ENCODE results near the gene CIITA.

CIITA gene

GRCh38 chr16:10870808-10871156 lies 6.2 kb upstream of the CIITA start:
- H3K9me3 ChIP-seq (ENCODE audit: control extremely low read depth in 1 of 5, control insufficient read depth in 4 of 5, insufficient read depth in 2 of 5, low read depth in 1 of 5, low read length in 4 of 5), result no peaks in the 10 kb centered on the region
- peaks cover 29 to 93% (median 72%) of the 10 kb centered on the region in 4 experiments for H3K4me1 ChIP-seq (ENCODE audit: control extremely low read depth in 1 of 4, control insufficient read depth in 4 of 4, insufficient read depth in 4 of 4, low read length in 3 of 4)
- POLR2A ChIA-PET, result interaction anchor here (0.5 to 1.4 kb wide), 3 partner anchors 16 to 50 kb away, joined by 3 to 5 read pairs (median 3); no protein-coding TSS in a partner anchor
- WGBS (ENCODE audit: insufficient coverage), result 81% methylated on average over 5 of the region's 5 CpGs
- CTCF ChIA-PET, result interaction anchor here (1.4 kb wide), 1 partner anchor 48 kb away, joined by 7 read pairs; no protein-coding TSS in a partner anchor
- peak overlapping the region in 3 of 7 experiments; percentile 2 to 11 (median 5) for H3K4me3 ChIP-seq (ENCODE audit: control insufficient read depth in 1 of 7, extremely low read depth in 1 of 7, insufficient read depth in 4 of 7, low read depth in 2 of 7, low read length in 6 of 7)
- no peaks in the 10 kb centered on the region for H3K27me3 ChIP-seq (replicated peaks in 2 of 5; ENCODE audit: control insufficient read depth in 4 of 5, insufficient read depth in 5 of 5, low read length in 4 of 5)
- no peaks in the 10 kb centered on the region for H3K36me3 ChIP-seq (ENCODE audit: control insufficient read depth in 4 of 4, insufficient read depth in 4 of 4, low read length in 3 of 4)
- H3K27ac ChIP-seq (ENCODE audit: insufficient read depth in 1 of 2, low read depth in 1 of 2, low read length in 2 of 2, poor library complexity in 1 of 2, severe bottlenecking in 2 of 2), result peak overlapping the region in 1 of 2 experiments; percentile 40
- no peak for DNase-seq

- Histone ChIP-seq H3K4me3 (ENCODE audit: control insufficient read depth in 1 of 7, extremely low read depth in 1 of 7, insufficient read depth in 4 of 7, low read depth in 2 of 7, low read length in 6 of 7) (peak overlapping the region in 3 of 7 experiments; percentile 2 to 44 (median 5)), H3K27me3 (replicated peaks in 2 of 5; ENCODE audit: control insufficient read depth in 4 of 5, insufficient read depth in 5 of 5, low read length in 4 of 5) (no peaks in the 10 kb centered on the region), H3K36me3 (ENCODE audit: control insufficient read depth in 4 of 4, insufficient read depth in 4 of 4, low read length in 3 of 4) (no peaks in the 10 kb centered on the region), H3K4me1 (ENCODE audit: control extremely low read depth in 1 of 4, control insufficient read depth in 4 of 4, insufficient read depth in 4 of 4, low read length in 3 of 4) (peaks cover 30 to 93% (median 73%) of the 10 kb centered on the region in 4 experiments), H3K9me3 (ENCODE audit: control extremely low read depth in 1 of 5, control insufficient read depth in 4 of 5, insufficient read depth in 2 of 5, low read depth in 1 of 5, low read length in 4 of 5) (no peaks in the 10 kb centered on the region), H3K27ac (ENCODE audit: insufficient read depth in 1 of 2, low read depth in 1 of 2, low read length in 2 of 2, poor library complexity in 1 of 2, severe bottlenecking in 2 of 2) (peak overlapping the region; percentile 59 to 77)
- 15% methylated on average over 8 of the region's 10 CpGs for WGBS (ENCODE audit: insufficient coverage)
- peak; percentile 74 to 96 (median 94) for DNase-seq
- ChIA-PET POLR2A (interaction anchor here (0.5 to 1.4 kb wide), 3 partner anchors 16 to 50 kb away, joined by 3 to 5 read pairs (median 3); no protein-coding TSS in a partner anchor), CTCF (interaction anchor here (0.5 to 1.3 kb wide), 4 partner anchors 13 to 135 kb away, joined by 3 to 6 read pairs (median 3); no protein-coding TSS in a partner anchor)
Observed at GRCh38 chr16:10871157-10871991, 5.6 kb upstream of the CIITA start.

GRCh38 chr16:10876315-10876714 lies 687 bp upstream of the CIITA start:
- WGBS (ENCODE audit: insufficient coverage), result no CpG with 5 or more reads among the region's 2 CpGs
- ChIA-PET POLR2A (no interaction called here), CTCF (interaction anchor here (0.7 to 4.3 kb wide), 7 partner anchors 8 to 56 kb away, joined by 3 to 28 read pairs (median 3); no protein-coding TSS in a partner anchor)
- Histone ChIP-seq H3K36me3 (ENCODE audit: control insufficient read depth in 4 of 4, insufficient read depth in 4 of 4, low read length in 3 of 4) (peaks cover 0 to 8% (median 0%) of the 10 kb centered on the region in 4 experiments), H3K4me3 (ENCODE audit: control insufficient read depth in 1 of 7, extremely low read depth in 1 of 7, insufficient read depth in 4 of 7, low read depth in 2 of 7, low read length in 6 of 7) (peak overlapping the region in 5 of 7 experiments; percentile 78 to 95 (median 87)), H3K9me3 (ENCODE audit: control extremely low read depth in 1 of 5, control insufficient read depth in 4 of 5, insufficient read depth in 2 of 5, low read depth in 1 of 5, low read length in 4 of 5) (no peaks in the 10 kb centered on the region), H3K27me3 (replicated peaks in 2 of 5; ENCODE audit: control insufficient read depth in 4 of 5, insufficient read depth in 5 of 5, low read length in 4 of 5) (no peaks in the 10 kb centered on the region), H3K27ac (ENCODE audit: insufficient read depth in 1 of 2, low read depth in 1 of 2, low read length in 2 of 2, poor library complexity in 1 of 2, severe bottlenecking in 2 of 2) (peak overlapping the region in 1 of 2 experiments; percentile 51), H3K4me1 (ENCODE audit: control extremely low read depth in 1 of 4, control insufficient read depth in 4 of 4, insufficient read depth in 4 of 4, low read length in 3 of 4) (peaks cover 17 to 85% (median 67%) of the 10 kb centered on the region in 4 experiments)
- DNase-seq, result no peak

DNA sequence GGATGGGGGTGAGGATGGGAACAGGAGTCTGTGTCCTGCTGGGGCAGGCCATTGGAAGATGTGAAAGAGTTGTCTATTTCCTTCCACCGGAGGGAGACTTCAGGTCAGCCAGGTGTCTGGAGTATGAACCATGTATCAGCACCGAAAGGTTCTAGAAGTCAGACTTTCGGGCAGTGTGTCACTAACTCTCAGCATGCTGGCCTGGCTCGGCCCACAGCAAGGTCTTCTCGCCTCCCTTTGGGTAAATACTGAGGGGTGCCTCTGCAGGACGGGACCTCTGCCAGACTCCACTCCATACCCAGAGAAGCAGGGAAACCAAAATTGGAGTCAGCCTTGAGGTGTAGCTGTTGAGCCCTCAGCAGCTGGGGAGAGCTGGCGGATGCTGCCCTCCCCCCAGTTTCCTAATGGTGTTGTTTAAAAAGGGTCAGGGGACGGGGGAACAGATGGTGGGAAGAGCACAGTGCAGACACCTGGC lies 507 bp downstream of the CIITA start:
- ChIA-PET POLR2A (interaction anchor here (1.2 to 1.5 kb wide), 2 partner anchors 9 to 56 kb away, joined by 3 read pairs; no protein-coding TSS in a partner anchor), CTCF (interaction anchor here (0.7 to 4.3 kb wide), 14 partner anchors 9 to 563 kb away, joined by 3 to 28 read pairs (median 4); no protein-coding TSS in a partner anchor)
- Histone ChIP-seq H3K9me3 (ENCODE audit: control extremely low read depth in 1 of 5, control insufficient read depth in 4 of 5, insufficient read depth in 2 of 5, low read depth in 1 of 5, low read length in 4 of 5) (no peaks in the 10 kb centered on the region), H3K36me3 (ENCODE audit: control insufficient read depth in 4 of 4, insufficient read depth in 4 of 4, low read length in 3 of 4) (peaks cover 0 to 8% (median 0%) of the 10 kb centered on the region in 4 experiments), H3K27me3 (replicated peaks in 2 of 5; ENCODE audit: control insufficient read depth in 4 of 5, insufficient read depth in 5 of 5, low read length in 4 of 5) (no peaks in the 10 kb centered on the region), H3K27ac (ENCODE audit: insufficient read depth in 1 of 2, low read depth in 1 of 2, low read length in 2 of 2, poor library complexity in 1 of 2, severe bottlenecking in 2 of 2) (peak overlapping the region; percentile 56 to 78), H3K4me3 (ENCODE audit: control insufficient read depth in 1 of 7, extremely low read depth in 1 of 7, insufficient read depth in 4 of 7, low read depth in 2 of 7, low read length in 6 of 7) (peak overlapping the region; percentile 36 to 95 (median 84)), H3K4me1 (ENCODE audit: control extremely low read depth in 1 of 4, control insufficient read depth in 4 of 4, insufficient read depth in 4 of 4, low read length in 3 of 4) (peaks cover 17 to 84% (median 67%) of the 10 kb centered on the region in 4 experiments)
- DNase-seq, result peak in 1 of 3 donors; percentile 55
- 2% methylated on average over 8 of the region's 8 CpGs for WGBS (ENCODE audit: insufficient coverage)

- 0% methylated on average over 4 of the region's 4 CpGs for WGBS (ENCODE audit: insufficient coverage)
- H3K4me1 ChIP-seq (ENCODE audit: control extremely low read depth in 1 of 4, control insufficient read depth in 4 of 4, insufficient read depth in 4 of 4, low read length in 3 of 4), result peaks cover 17 to 83% (median 72%) of the 10 kb centered on the region in 4 experiments
- H3K4me3 ChIP-seq (ENCODE audit: control insufficient read depth in 1 of 7, extremely low read depth in 1 of 7, insufficient read depth in 4 of 7, low read depth in 2 of 7, low read length in 6 of 7), result peak overlapping the region; percentile 76 to 95 (median 84)
- peaks cover under 1 to 15% (median 4%) of the 10 kb centered on the region in 4 experiments for H3K36me3 ChIP-seq (ENCODE audit: control insufficient read depth in 4 of 4, insufficient read depth in 4 of 4, low read length in 3 of 4)
- peak overlapping the region; percentile 48 to 78 for H3K27ac ChIP-seq (ENCODE audit: insufficient read depth in 1 of 2, low read depth in 1 of 2, low read length in 2 of 2, poor library complexity in 1 of 2, severe bottlenecking in 2 of 2)
- CTCF ChIA-PET, result interaction anchor here (0.9 to 4.3 kb wide), 11 partner anchors 10 to 564 kb away, joined by 3 to 28 read pairs (median 5); no protein-coding TSS in a partner anchor
- DNase-seq, result no peak
- no peaks in the 10 kb centered on the region for H3K27me3 ChIP-seq (replicated peaks in 2 of 5; ENCODE audit: control insufficient read depth in 4 of 5, insufficient read depth in 5 of 5, low read length in 4 of 5)
- POLR2A ChIA-PET, result interaction anchor here (1.1 to 1.2 kb wide), 3 partner anchors 9 to 40 kb away, joined by 3 to 4 read pairs (median 3); no protein-coding TSS in a partner anchor
- no peaks in the 10 kb centered on the region for H3K9me3 ChIP-seq (ENCODE audit: control extremely low read depth in 1 of 5, control insufficient read depth in 4 of 5, insufficient read depth in 2 of 5, low read depth in 1 of 5, low read length in 4 of 5)
Observed at GRCh38 chr16:10878328-10878643, 1.3 kb downstream of the CIITA start.

- H3K36me3 ChIP-seq (ENCODE audit: control insufficient read depth in 4 of 4, insufficient read depth in 4 of 4, low read length in 3 of 4), result peaks cover 3 to 21% (median 8%) of the 10 kb centered on the region in 4 experiments
- ChIA-PET CTCF (interaction anchor here (0.7 to 4.3 kb wide), 13 partner anchors 9 to 59 kb away, joined by 3 to 28 read pairs (median 4); no protein-coding TSS in a partner anchor), POLR2A (interaction anchor here (1.1 to 1.2 kb wide), 3 partner anchors 8 to 39 kb away, joined by 3 to 4 read pairs (median 3); no protein-coding TSS in a partner anchor)
- peak in 2 of 3 donors; percentile 55 to 61 for DNase-seq
- WGBS (ENCODE audit: insufficient coverage), result under 1% methylated on average over 48 of the region's 49 CpGs
- H3K27ac ChIP-seq (ENCODE audit: insufficient read depth in 1 of 2, low read depth in 1 of 2, low read length in 2 of 2, poor library complexity in 1 of 2, severe bottlenecking in 2 of 2), result peak overlapping the region; percentile 48 to 78
- H3K27me3 ChIP-seq (replicated peaks in 2 of 5; ENCODE audit: control insufficient read depth in 4 of 5, insufficient read depth in 5 of 5, low read length in 4 of 5), result no peaks in the 10 kb centered on the region
- peaks cover 17 to 88% (median 74%) of the 10 kb centered on the region in 4 experiments for H3K4me1 ChIP-seq (ENCODE audit: control extremely low read depth in 1 of 4, control insufficient read depth in 4 of 4, insufficient read depth in 4 of 4, low read length in 3 of 4)
- no peaks in the 10 kb centered on the region for H3K9me3 ChIP-seq (ENCODE audit: control extremely low read depth in 1 of 5, control insufficient read depth in 4 of 5, insufficient read depth in 2 of 5, low read depth in 1 of 5, low read length in 4 of 5)
- H3K4me3 ChIP-seq (ENCODE audit: control insufficient read depth in 1 of 7, extremely low read depth in 1 of 7, insufficient read depth in 4 of 7, low read depth in 2 of 7, low read length in 6 of 7), result peak overlapping the region; percentile 76 to 95 (median 84)
Observed at GRCh38 chr16:10878644-10879501, 1.9 kb downstream of the CIITA start.
